Dermis blood vessel endothelial cell (primary cell): ENCODE results near the gene ANKRD16. TPM values are rescaled to one million over a fixed set of nuclear protein-coding genes. Genes with fewer than 3 reads are reported as not detected.
A peak's percentile ranks its signal among the peaks of the same experiment; 100 is the strongest.
"Not testable (repeated sequence)": the region's sequence is repeated elsewhere in the genome, so short reads cannot be mapped to it uniquely, and the experiment has no call there.

Experiments used
- DNase-seq: peaks from one replicate; pipeline ENCODE4 v3.0.0; 2010
- total RNA-seq: library from RNA; depleted of rRNA; stranded (reverse); fragments of >200 nt; gene quantifications from 2 replicates; pipeline ENCODE4 v1.2.3, GENCODE V29; 2014

The ANKRD16 gene
- total RNA-seq, 1 donor from 2014 or later = 7.0 TPM

- DNase-seq = no peak
These were observed 58.3 kb downstream of the ANKRD16 start for GRCh38 chr10:5831446-5831782.

GRCh38 chr10:5830629-5831445 is 58.9 kb downstream of the ANKRD16 start:
- DNase-seq = no peak

DNA sequence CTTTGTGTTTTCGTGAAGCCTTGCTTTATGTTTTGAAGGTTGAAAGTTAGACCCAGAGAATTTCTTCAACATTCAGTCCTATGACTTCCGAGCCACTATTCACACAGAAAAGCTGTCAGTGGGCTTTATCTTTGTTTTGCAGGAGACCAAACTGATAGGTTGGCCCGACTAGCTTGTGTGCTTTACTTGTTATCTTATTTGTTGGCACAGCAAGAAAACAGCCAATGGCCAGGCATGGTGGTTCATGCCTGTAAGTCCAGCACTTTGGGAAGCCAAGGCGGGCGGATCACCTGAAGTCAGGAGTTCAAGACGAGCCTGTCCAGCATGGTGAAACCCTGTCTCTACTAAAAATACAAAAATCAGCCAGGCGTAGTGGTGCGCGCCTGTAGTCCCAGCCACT is 60.4 kb downstream of the ANKRD16 start:
- no peak for DNase-seq

DNA sequence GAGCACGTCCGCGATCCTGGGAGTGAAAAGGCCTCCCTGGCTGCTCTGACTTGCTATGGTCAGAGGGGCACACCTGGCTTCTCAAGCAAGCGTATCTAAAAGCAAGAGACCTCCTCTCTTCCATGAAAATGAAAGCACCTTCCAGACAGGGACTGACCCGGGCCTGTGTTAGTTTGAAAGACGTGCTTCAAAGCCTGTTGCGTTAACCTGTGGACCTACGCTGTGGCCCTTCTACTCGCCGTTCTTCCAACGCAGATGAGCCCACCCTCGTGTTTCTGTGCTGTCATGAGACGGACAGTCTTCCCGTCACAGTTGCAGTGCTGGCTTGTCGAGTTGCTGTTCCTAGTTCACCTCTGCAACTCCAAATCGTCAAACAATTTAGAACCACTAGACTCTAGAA is 61.0 kb downstream of the ANKRD16 start:
- DNase-seq = no peak

DNA sequence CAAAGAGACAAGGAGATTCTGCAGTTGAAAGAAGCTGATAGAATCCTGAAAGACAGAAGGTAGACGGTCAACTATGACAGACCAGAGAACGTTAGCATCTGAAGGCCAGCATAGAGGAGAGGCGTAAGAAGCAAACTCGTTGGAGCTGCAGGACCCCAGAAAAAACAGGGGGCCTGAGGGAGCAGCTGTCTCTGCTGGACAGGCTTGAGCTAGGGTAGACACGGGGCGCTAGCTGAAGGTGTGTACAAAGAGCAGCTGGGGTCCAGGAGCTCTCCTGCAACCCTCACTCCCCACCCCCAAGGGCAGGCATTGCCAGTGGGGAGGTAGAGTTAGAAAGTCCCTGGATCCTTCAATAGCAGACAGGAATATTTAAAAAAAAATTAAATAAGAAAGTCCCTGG is 61.9 kb downstream of the ANKRD16 start:
- DNase-seq = no peak

- not testable (repeated sequence) for DNase-seq
These were observed 63.2 kb downstream of the ANKRD16 start for GRCh38 chr10:5826511-5826910.

GRCh38 chr10:5818894-5819293 is 70.8 kb downstream of the ANKRD16 start:
- no peak for DNase-seq

DNA sequence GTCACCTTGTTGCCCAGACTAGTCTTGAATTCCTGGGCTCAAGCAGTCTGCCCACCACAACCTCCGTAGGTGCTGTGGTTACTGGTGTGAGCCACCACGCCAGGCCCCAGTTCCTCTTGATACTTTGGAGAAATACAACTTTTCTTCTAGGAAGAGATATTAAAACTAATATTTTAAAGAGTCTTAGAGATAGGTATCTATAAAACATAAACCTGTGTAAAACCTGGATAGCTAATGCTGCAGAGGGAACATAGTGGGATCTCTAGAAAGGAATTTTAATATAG is 71.7 kb downstream of the ANKRD16 start:
- no peak for DNase-seq

- no peak for DNase-seq
These were observed 72.2 kb downstream of the ANKRD16 start for GRCh38 chr10:5817322-5818047.

DNA sequence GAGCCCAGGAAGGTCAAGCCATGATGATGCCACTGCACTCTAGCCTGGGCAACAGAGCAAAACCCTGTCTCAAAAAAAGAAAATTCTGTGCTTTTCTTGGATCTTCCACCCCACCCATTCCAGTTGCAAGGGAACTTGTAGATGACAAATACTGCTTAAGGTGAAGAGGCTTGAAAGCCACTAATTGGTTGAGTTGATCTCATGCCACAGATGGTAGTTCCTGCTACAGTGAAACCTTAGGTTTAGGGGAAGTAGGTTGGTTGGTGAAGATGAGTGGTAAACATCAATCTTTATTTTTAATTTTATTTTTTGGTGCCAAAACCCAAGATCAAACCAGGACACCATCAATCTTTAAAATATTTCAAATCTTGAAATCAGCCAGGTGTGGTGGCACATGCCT is 73.5 kb downstream of the ANKRD16 start:
- DNase-seq = no peak

GRCh38 chr10:5814110-5815107 is 75.3 kb downstream of the ANKRD16 start:
- no peak for DNase-seq

DNA sequence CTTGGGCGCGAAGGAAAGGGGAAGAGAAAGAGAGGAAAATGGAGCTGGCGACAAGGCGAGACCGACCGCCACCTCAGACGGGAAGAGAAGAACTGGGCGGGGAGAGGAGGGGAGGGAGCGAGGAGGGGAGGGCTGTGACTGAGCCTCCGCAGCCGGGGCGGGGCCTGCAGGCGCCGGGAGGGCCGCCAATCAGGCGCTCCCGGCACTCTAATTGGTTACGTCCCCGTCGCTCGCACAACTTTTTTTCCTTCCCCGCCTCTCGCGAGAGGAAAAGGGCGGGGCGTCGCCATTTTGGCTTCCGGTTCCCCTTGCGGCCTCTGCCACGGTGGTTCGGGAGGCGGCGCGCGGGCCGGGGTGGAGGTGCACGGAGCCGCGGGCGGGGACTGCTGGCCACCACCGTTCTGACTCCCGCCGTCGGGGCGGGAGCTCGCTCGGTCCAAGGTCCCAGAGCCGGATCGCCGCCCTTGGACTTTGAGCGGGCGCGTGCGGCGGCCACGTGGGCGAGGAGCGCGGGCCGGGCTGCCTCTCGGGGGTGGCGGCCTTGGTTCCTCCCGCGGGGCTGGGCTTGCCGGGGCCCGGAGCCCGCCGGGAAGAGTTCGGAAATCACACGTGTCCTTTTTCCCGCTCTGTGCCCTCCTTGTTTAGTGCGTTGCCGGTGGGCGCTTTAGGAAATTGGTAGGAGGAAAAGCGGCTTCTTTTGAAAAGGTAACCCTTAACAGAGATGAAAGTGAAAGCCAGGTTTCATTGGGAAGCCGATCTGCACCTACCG is 76.2 kb downstream of the ANKRD16 start, which contains the start of gene GDI2:
Gene GDI2, minus strand, starts transcription at position 94 of the 769 bp plus-strand sequence. CDS start 176 bp downstream, outside the sequence.
- DNase-seq = peak; percentile 96

DNA sequence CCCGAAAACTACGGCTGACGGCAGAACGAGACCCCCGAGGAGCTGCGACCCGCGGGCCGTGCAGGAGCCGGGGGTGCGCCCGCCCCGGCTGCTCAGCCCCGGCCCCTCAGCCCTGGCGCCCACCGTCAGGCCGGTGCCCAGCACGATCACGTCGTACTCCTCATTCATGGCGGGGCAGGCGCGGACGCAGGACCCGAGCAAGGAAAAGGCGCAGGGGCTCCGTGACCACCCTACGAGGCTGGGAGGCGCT is 76.7 kb downstream of the ANKRD16 start:
- DNase-seq = no peak

DNA sequence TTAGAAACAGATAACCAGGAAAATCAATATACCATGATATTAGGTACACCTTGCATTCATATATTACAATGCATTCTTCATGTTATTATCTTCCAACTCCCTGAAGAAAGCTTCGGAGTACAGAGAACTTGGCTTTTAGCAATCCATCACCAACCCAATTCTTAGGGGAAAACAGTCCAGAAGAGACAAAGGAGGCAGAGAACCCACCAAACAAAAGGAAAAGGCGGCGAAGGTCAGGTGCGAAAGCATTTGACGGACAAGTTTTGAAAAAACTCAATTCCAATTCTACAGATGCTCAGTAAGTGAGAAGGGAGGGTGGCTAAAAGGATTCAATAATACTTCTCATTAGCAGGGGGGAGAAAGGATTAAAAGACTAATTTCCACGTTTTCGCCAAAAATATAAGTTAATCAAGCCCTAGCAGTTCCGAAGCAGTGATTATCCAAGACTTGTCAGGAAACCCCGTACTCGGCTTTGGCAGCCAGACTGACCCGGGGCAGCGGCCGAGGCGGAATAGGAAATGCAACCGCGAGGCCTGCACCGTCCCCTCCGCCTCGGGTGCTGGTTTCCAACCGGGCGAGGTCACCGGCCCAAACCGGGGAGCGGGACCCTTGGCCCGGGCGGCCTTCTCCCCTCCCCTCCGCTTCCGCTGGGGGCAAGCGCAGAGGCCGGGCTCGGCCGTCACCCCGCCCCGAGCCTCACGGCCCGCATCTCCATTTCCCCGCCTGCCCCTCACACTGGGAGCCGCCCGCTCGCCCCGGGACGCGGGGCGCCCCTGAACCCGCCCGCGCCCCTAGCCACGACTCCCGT is 77.2 kb downstream of the ANKRD16 start:
- DNase-seq = peak; percentile 58

Other genes starting within 250 kb of the ANKRD16 start
- gene ASB13, start 223.3 kb downstream of the ANKRD16 start, total RNA-seq = 17.5 and 17.6 TPM in 2 replicates
- 81.7 and 82.4 TPM in 2 replicates for gene TASOR2, start 205.1 kb downstream of the ANKRD16 start, total RNA-seq
- gene GDI2, start 76.5 kb downstream of the ANKRD16 start, total RNA-seq = 581 and 665 TPM in 2 replicates
- gene FBH1, start 350 bp upstream of the ANKRD16 start, total RNA-seq = 127 and 145 TPM in 2 replicates
- 13.9 and 15.7 TPM in 2 replicates for gene IL15RA, start 87.7 kb upstream of the ANKRD16 start, total RNA-seq
- not detected in 2 replicates for gene IL2RA, start 172.5 kb upstream of the ANKRD16 start, total RNA-seq
- gene RBM17, start 199.1 kb upstream of the ANKRD16 start, total RNA-seq = 65.3 and 67.9 TPM in 2 replicates